ENCODE results near the gene HSF5.

The HSF5 gene

DNA sequence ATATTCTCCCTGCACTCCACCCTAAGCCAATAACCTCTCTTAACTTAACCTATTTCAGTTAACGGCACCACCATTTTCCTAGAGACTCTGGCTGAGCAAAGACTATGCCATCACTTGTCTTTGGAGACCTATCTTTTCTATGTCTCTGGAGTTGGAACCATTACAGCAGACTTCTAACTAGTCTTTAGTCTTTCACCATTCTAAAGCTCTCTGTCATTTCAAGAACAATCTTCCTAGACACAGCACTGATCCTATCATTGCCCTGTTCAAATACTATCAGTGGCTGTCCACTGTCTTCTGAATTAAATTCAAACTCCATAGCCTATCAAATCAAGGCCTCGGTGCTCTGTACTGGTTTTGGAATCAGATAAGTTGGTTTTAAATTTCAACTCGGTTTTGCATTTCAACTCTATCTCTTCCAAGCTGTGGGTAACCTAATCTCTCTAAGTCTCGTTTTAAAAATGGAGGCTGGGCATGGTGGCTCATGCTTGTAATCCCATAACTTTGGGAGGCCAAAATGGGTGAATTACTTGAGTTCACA is 102.8 kb downstream of the HSF5 start:
- DNase-seq (ENCODE audit: low read depth) = no peak

DNA sequence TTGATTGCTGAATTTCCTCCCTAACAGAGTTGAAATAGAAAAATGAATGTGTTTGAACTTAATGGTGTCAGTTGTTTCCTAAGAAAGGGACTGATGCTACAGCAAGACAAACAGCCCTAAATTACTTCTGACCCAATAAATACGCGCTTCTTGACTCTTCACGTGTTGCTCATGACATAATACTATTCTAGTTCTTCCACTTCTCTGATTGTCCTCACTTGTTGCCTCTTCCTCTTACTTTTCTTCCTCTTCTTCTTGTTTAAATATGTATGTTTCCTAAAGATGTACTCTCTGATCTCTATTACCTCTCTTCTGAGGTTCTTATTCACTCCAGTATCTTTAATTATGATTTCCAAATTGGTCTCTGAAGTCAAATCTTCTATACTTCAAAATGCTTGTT is 103.3 kb downstream of the HSF5 start:
- DNase-seq (ENCODE audit: low read depth) = no peak

DNA sequence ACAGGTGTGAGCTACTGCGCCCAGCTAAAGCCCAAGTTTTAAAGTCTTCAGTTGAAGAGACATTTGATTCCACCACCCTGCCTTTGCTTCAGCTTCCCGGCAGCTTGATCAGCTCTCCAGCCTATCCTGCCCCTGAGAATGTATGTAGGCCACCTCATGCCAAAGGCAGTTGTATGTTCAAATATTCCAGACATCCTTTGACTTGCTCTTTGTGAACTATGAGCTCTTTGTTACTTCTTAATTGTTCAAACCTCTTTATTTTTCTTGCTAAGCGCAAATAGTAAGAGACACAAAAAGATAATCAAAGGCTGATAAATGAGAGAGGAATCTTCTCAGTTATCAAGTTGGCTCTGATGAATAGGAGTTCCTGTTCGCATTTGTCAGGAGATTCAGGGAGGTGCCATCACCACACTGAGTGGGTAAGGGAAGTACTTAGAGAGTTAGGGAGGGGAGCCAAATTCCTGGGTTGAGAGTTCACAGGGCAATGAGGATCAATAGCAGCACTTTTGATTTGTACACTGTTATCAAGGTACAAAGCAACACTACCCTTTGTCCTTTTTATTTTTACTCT is 104.2 kb downstream of the HSF5 start:
- no peak for DNase-seq (ENCODE audit: low read depth)

GRCh38 chr17:58382872-58383242 is 105.4 kb downstream of the HSF5 start:
- DNase-seq (ENCODE audit: low read depth) = no peak

- no peak for DNase-seq (ENCODE audit: low read depth)
These were observed 105.9 kb downstream of the HSF5 start for GRCh38 chr17:58382108-58382871.

DNA sequence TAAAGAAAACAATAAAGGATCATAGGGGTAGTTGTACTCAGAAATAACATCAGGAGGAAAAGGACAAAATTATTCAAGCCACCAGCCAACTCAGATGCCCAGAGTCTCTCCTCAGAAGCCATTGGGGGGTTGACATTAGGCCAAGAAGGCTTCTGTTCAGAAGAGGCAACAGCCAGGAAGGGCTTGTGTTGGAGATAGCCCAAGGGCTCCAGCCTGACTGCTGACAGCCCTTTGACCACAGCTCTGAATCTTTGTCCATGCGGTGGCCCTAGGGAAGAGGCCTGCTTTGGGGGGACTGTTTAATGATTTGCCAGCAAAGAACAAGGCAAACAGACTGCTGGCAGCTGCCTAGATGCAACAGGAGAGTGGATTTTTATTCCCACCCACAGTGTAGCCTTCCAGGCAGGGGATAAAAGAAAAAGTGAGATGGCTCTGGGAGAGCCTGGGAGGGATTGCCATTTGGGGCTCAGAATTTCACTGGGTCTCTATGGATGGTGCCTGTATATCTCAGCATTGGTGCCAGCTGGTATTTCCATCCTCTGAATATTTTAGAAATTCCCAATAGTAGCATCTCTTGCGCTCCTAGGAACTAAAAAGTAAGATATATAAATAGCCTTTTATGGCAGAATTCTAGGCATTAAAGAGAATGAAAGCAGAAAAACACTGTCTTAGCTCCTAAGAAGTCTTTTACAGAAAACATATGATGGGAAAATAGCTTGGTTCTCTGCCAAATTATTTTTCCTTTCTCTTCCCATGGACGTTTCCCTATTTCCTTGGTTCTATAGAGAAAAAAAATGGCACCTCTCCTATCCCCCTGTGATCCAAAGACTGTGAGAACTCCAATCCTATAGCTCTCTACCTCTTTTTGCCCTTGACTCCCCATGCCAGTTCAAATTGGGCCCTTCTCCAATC is 106.8 kb downstream of the HSF5 start:
- DNase-seq (ENCODE audit: low read depth) = no peak

DNA sequence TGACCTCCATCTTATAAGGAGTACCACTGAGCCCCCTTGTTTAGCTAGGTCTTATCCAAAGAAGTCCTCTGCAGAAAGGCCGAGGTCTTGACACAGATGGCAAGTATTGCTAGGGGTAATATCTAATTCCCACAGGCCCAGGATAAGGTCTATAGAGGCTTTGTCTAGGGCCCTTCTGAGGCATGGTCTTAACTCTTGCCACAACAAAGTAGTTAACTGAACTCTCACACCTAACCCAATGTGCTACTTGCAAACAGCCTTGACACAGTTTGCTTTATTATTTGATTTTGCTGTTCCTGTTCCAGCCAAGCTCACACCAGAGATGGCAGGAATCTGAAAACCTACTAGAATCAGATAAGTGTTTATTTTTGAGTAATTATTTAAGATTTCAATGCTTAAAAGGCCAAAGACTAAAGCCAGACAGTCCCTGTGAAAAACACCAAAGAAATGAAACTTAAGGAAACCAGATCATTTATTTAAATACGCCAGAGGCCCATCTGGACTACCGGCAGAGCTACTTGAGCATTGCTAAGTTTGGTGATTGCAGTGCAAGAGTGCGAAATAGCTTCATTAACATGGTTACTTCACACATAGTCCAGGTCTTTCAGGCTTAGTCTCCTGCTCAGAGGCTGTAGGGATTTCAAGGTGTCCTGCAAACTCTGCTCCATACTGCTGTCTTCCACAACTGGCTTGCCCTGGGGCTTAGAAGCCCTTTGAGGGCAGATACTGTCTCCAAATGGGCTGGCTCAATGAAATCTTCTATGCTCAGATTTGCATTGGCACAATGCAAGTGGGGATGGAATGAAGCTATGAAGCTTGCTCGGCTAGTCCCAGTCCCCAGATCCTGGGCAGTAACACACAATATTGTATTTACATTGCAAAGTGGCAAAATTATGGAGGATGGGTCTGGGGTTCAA is 107.7 kb downstream of the HSF5 start:
- no peak for DNase-seq (ENCODE audit: low read depth)

- DNase-seq (ENCODE audit: low read depth) = no peak
These were observed 108.7 kb downstream of the HSF5 start for GRCh38 chr17:58379511-58379824.

- no peak for DNase-seq (ENCODE audit: low read depth)
These were observed 109.3 kb downstream of the HSF5 start for GRCh38 chr17:58378733-58379510.

DNA sequence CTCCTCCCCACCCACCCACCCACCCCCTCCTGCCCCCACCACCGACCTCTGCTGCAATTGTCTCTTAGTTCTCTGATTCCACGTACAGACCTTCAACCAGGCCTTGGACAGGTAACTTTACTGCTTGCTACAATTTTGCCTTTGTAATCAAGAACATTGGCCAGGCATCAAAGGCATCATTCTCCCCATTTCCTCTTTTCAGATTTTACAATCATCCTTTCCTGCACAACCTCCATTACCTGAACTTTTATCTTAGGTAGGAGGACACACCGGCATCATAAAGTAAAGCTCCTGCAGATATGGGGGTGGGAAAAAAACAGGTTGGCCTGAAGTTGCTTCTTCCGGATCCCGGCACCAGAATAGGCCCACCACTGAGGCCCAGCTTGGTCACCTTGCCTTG is 110.5 kb downstream of the HSF5 start:
- DNase-seq (ENCODE audit: low read depth) = no peak

DNA sequence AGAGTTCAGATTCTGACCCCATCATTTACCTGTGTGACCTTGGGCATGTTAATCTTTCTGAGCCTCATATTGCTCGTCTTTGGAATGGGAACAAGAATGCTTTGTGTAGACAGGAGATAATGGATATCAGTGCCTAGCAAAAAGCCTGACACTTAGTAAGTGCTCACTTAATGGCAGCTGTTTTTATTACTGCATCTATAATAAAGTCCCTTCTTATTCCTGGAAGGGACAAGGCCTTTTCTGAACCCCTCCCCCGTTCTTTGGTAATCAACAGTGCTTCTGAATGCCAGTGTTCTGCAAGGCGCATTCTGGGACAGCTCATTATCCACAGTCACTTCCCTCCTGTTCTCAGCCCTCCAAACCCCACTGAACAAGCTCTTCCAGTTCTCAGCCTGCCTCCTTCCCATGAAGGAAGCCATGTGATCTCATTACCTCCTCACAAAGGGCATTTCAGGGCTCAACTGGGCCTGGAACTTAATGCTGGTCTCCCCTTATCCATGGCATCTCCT is 111.1 kb downstream of the HSF5 start:
- no peak for DNase-seq (ENCODE audit: low read depth)

DNA sequence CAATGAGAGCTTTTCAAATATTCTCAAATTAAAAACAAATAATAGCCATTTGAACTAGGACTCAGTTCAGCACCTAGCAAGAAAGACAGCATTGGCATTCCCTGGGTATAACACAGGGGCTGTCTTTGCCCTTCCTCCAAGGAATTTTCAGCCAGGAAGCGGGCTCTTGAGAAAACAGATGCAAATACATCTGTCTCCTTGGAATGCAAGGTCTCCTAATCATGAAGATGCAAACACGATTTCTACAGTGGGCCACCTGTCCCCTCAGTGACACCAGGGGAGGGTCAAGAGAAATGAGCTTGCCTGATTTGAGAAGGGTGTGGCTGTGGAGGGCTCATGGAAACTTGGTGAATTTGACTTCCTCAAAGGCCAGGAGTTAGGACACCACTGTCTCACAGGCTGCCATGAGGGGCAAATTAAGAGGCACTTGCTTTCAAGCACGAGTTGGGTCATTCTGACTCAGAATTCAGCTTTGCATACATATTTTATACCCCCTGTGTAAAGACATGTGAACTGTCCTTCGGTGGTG is 111.7 kb downstream of the HSF5 start:
- no peak for DNase-seq (ENCODE audit: low read depth)

- no peak for DNase-seq (ENCODE audit: low read depth)
These were observed 112.4 kb downstream of the HSF5 start for GRCh38 chr17:58375811-58376210.

DNA sequence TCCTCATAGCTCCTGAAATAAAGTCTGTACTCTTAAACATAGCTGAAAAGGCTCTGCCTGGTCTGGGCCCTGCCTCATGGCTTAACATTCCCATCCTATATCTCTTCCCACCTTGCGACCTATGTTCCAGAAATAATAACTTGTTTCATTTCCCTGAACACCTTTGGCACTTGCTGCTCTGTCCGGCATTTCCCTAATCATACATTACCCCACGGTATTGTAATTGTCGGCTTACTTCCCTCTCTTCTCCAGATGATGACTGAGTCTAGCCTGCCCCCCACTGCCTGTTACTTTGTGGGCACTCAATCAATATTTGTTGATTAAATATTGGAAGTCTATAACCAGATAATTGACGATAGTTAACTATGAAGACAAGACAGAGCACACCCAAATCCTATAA is 113.0 kb downstream of the HSF5 start:
- no peak for DNase-seq (ENCODE audit: low read depth)

DNA sequence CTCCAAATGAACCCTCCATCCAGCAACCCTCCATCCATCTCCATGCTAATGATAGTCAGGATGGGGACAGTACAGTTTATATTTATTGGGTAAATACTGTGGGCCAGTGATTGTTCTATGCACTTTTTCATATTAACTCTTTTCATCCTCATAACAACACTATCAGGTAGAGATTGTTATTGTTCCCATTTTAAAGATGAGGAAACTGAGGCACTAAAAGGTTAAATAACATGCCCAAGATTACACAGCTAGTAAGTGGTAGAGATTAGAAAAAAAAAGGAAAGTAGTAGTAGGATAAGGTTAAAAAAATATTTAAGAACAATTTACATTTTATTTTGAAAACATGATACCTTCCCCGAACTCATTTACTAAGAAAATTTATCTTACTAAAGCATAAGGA is 114.3 kb downstream of the HSF5 start:
- DNase-seq (ENCODE audit: low read depth) = no peak

DNA sequence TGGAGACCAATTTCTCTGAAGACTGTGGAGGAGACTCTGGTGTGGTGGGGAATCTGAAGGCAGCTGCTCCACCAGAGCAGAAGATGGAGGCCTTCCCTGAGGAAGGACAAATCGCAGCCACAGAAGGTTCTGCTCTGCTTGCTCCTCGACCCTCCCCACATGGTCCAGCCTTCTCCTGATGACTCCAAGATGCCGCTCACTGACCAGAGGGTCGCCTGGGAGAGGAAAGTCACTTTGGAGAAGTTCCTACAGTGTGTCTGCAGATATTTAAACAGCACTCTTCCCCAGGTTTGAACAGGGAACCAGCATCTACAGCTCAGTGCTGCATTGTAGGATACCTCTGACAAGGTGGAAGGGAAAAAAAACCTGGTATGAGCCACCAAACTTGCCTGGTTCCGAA is 115.2 kb downstream of the HSF5 start:
- DNase-seq (ENCODE audit: low read depth) = no peak

DNA sequence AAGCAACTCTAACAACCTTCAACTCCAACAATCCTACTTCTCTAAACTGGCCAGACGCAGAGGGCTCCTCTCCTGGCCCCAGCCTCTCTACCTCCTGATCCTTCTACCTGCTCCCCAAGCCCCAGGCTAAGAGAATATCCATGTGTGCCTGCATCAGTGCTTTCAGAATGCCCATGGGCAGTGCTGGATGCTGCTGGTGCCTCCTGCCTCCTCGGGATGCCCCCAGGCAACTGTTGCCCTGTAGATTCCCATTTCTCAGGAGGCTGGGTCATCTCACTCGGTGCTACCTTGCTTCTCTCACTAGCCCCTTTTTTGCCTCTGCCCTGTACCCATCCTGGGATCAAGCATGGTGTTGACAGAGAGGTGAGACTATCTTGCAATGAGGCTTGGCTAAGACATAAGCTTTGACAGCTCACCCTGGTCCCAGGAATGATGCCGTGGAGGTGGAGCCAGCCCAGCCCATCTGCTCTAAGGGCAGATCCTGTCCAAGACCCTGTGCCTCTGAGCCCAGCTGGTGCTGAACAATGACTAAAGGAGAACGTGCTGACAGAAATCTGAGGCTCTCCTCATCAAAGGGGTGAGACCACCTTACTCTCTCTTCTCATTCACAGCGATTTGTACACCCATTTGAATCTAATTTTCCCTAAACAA is 116.8 kb downstream of the HSF5 start:
- DNase-seq (ENCODE audit: low read depth) = no peak

DNA sequence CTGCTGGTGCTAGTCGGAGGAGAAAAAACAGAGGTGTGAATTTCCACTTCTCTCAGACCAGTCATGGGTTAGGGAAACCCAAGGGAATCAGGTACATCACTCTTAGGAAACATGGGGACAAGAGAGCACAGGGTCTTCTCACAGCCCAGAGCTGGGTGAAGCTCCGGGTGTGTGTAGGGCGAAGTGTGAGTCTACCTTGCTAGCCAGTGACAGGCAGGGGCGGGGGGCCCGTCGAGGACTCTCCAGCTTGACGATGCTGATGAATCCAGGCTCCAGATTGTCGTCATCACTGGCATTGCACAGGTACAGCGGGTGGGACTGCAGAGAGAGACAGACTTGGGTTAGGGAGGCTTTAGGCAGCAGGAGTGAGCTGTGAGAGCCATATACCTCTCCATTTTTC is 117.5 kb downstream of the HSF5 start:
- no peak for DNase-seq (ENCODE audit: low read depth)

GRCh38 chr17:58370309-58370708 is 117.9 kb downstream of the HSF5 start:
- no peak for DNase-seq (ENCODE audit: low read depth)

Measured in activated T-cell treated with anti-CD3 and anti-CD28 coated beads for 48 hours (primary cell).